HG03442 (cell line): Measurements from ENCODE around the gene SHC3.

Experiments
- ATAC-seq: cut with Tn5 transposase; IDR thresholded peaks from one replicate; pipeline ENCODE4 v1.9.1; 2021; ENCODE audit warnings: mild to moderate bottlenecking, moderate library complexity; ENCODE audit not compliant: unreplicated experiment

SHC3 gene

GRCh38 chr9:89026876-89027275 is 151.7 kb downstream of the SHC3 start:
- ATAC-seq: no peak

DNA sequence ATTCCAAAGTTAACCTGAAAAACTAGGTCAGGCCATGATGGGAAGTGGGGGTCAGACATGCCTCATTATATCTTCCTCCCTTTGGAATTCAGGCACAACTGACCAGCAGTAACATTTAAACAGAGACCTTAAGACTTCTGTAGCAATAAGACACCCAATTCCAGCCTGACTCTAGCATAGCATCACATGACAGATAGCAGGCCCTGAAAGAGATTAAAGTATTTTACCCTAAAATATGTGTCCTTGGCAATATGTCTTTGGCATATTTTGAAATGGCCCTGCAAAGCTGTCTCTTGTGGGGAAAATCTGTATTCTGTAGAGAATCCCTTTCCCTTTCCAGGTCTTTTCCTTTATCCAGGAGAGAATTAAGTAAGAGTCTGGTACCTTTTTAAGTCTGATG is 153.1 kb downstream of the SHC3 start:
- no peak for ATAC-seq

- ATAC-seq: no peak
Observed at GRCh38 chr9:89024727-89025126, 153.9 kb downstream of the SHC3 start.

DNA sequence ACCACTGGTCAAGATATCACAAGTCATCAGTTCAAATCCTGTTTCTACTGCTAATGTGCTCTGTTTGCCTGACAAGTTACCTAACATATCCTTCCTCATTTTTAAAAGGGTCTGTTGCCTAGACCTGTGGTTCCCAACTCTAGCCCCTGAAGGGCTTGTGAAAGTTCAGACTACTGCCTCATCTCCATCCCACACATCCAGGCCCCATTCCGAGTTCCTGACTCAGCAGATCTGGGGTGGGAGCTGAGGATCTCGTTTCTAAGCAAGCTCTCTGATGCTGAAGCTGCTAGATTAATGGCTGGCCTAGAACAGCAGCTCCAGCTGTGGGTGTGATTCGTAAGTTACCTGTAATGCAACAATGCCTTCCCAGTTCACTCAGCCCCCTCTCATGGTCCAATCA is 154.9 kb downstream of the SHC3 start:
- ATAC-seq: no peak

DNA sequence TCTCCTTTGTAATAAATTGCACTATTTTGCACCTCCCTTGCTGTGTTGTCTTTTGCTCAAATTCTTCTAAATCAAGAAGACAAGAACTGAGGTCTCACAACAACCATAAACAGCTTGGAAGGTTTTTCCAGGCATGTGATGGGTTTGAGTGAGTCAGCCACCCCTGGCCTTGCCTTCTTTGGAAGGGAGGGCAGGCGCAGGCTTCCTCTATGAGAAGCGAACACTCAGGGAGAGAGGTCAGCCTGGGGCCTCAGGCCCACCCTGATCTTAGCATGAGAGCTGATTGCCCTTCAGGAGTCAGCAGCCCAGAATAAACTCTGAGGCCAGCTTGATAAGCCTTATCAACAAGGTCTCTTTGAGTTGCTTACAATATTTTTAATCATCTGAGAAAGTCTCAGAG is 155.7 kb downstream of the SHC3 start:
- no peak for ATAC-seq

DNA sequence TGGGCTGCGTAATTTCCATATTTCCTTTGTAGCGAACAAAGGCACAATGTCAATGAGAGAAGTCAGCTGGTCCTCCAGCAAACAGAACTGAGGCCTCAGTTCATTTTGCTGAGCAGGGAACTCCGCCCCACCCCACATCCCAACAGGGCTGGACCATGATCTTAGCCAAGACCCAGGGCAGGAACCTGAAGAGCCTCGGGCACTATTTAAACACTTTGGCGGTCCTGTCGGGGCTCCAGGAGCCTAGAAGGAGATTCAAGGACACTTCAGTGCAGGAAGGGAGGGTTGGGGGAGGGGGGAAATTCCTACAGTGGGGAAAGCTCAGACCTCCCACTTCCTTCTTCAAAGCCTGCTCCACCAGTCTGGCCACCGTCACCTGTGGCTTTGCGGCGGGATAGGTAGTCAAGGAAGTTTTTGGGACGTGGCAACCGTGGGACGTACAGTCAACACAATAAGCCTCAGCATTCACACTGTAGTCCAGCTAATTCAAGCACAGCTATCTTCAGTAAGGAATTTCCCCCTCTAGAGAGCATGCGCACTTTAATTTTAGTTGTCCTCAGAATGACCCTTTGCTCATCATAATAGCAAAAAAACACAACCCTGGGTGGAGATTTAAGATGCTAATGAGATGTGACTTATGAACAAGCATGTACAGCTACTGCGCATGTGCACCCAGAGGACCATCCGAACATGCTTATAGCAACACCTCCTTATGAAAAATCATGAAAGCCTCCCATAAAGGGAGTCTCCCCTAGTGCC is 156.4 kb downstream of the SHC3 start:
- ATAC-seq: no peak

GRCh38 chr9:89021154-89021803 is 157.3 kb downstream of the SHC3 start:
- ATAC-seq: no peak

- ATAC-seq: no peak
Observed at GRCh38 chr9:89020754-89021153, 157.9 kb downstream of the SHC3 start.

- no peak for ATAC-seq
Observed at GRCh38 chr9:89015336-89015735, 163.3 kb downstream of the SHC3 start.

GRCh38 chr9:89014153-89014552 is 164.5 kb downstream of the SHC3 start:
- no peak for ATAC-seq

DNA sequence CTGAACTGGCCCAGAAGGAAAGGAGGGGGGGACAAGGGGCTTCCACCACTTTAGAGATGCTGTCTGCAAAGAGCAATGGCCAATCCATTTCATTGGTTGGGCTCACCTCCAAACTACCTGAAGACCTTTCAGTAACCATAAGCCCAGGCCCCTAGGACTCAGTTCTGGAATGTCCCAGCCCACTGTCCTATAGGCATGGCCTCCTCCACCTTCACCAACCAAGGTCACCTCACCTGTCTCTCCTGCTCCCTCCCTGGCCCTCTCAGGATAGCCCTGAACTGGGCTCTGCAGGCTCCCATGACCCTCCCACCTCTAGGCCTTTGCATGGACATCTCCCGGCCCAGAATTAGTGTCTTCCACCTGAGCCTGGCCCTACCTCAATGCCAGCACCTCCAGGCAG is 165.0 kb downstream of the SHC3 start:
- no peak for ATAC-seq

GRCh38 chr9:89012294-89013042 is 166.2 kb downstream of the SHC3 start:
- no peak for ATAC-seq

- no peak for ATAC-seq
Observed at GRCh38 chr9:89011683-89012082, 166.9 kb downstream of the SHC3 start.

DNA sequence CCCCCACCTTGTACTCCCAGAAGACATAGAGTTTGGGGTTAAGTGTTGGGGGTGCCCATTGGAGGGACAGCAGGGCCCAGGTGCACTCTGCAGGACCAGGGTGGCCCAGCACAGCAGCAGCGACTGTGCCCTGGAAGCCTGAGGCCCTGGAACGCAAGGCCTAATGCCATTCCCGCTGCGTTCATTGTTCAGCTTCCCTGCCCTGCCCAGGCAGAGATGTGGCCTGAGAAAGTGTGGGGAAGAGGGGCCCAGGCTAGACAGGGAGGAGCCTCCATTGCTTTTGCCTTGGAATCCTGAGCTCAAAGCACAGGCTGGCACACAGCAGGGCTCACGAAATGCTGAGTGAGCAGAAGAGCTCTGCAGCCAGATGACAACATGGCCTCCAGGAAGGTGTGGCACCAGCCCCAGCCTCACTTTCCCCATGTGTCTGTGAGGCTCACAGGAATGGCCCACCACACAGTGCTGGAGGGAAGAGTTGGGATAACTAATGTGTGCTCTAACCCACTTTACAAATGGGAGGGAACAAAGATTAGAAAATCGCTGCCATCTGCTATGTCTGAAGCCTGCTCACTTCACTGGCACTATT is 168.0 kb downstream of the SHC3 start:
- no peak for ATAC-seq

- ATAC-seq: no peak
Observed at GRCh38 chr9:89010056-89010455, 168.6 kb downstream of the SHC3 start.

DNA sequence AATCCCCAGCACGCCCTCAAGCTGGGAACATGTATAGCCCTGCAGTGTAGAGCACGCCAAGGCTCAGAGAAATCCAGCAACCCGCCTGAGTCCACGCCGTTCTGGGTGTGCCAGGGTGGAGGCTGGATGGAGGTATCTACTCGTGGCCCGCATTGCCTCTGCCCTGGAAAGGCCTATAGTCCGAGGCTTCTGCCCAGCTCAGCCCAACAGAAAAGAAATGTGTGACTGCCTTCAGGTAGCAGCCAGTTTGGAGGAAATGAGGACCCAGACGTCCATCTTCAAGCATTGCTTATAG is 169.1 kb downstream of the SHC3 start:
- ATAC-seq: no peak

DNA sequence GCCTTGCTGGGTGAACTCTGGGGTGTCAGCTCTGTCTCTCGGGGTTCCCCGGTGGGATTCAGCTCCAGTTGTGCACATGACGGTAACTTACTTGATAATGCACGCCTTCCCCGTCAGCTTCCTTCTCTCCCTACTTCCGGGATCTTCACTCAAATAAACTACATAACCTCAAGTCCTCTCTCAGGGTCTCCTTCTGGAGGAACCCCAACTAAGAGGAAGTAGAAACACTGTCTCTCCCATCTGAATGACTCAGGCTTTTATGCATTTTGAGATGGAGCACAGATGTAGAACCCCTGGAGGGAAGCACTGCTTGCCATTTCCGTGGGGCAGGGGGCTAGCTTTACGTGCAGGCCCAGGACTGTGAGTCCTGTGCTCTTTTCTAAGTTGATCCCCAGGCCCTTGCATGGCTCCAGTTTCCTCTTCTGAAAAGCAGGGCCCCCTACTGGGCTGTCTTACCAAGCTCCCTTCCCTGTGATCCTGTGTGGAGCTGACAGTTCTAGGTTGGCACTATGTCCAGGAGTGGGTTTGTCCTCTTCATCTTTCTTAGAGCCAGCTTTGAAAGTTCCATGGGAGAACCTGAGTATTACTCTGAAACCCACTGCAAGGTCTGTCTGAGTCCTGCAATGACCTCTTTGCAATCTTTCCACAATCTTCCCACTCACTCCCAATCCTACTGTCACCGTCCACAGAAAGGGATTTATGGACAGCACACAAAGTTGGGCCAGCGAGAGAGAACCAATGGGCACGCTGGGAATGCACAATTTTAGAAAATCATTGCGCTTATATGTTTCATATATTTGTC is 169.7 kb downstream of the SHC3 start:
- no peak for ATAC-seq

GRCh38 chr9:89008055-89008743 is 170.4 kb downstream of the SHC3 start:
- no peak for ATAC-seq

- no peak for ATAC-seq
Observed at GRCh38 chr9:89006996-89007967, 171.3 kb downstream of the SHC3 start.
